HL-60 (cell line): ENCODE measurements around the gene MBD5.

Experiments
- DNase-seq, 2 experiments: peaks; one replicate each; pipeline ENCODE4 v3.0.0-alpha.2; 2010 to 2020; ENCODE audit warnings: low read depth in 1 of 2, low spot score in 1 of 2
- H3K27ac ChIP-seq: fragments of 250-450 bp; sonication (Bioruptor Pico); replicated peaks from 2 replicates; pipeline ENCODE4 v1.5.1; 2020; ENCODE audit warnings: mild to moderate bottlenecking, moderate library complexity
- H3K27me3 ChIP-seq: fragments of 250-450 bp; sonication (Bioruptor Pico); 2 replicates; pipeline ENCODE4 v1.5.1; 2021; ENCODE audit warnings: mild to moderate bottlenecking, moderate library complexity; ENCODE audit not compliant: insufficient read depth, poor library complexity, severe bottlenecking
- H3K4me3 ChIP-seq: replicated peaks from 2 replicates; pipeline ENCODE4 v1.5.1; 2011; ENCODE audit warnings: mild to moderate bottlenecking, control low read depth, low read length; ENCODE audit not compliant: insufficient read depth
- CTCF ChIP-seq: IDR thresholded peaks from one replicate; pipeline ENCODE4 v1.5.1; 2011; ENCODE audit warnings: low read length, control low read depth, inconsistent platforms; ENCODE audit not compliant: insufficient read depth
- GABPA ChIP-seq: IDR thresholded peaks from 2 replicates; pipeline ENCODE4 v1.6.1; 2012; ENCODE audit warnings: low read depth
- POLR2AphosphoS5 ChIP-seq: IDR thresholded peaks from 2 replicates; pipeline ENCODE4 v1.6.1; 2012; ENCODE audit warnings: low read depth
- REST ChIP-seq: IDR thresholded peaks from 2 replicates; pipeline ENCODE4 v1.6.1; 2012; ENCODE audit warnings: low read depth; ENCODE audit not compliant: insufficient replicate concordance
- SPI1 ChIP-seq: IDR thresholded peaks from 2 replicates; pipeline ENCODE4 v1.6.1; 2012; ENCODE audit warnings: low read depth, mild to moderate bottlenecking, borderline replicate concordance

MBD5 gene

GRCh38 chr2:148317598-148317997 lies 296.7 kb downstream of the MBD5 start:
- no peak overlapping the region for H3K27ac ChIP-seq
- H3K4me3 ChIP-seq: no peak overlapping the region
- TF ChIP-seq SPI1 (no peak), GABPA (no peak), CTCF (no peak), REST (no peak), POLR2AphosphoS5 (no peak)
- no peaks in the 10 kb centered on the region for H3K27me3 ChIP-seq
- no peak for DNase-seq

- Histone ChIP-seq H3K4me3 (no peak overlapping the region), H3K27ac (no peak overlapping the region), H3K27me3 (no peaks in the 10 kb centered on the region)
- no peak for DNase-seq
- no peak for TF ChIP-seq POLR2AphosphoS5
These were observed 317.6 kb downstream of the MBD5 start for GRCh38 chr2:148338541-148338940.

- DNase-seq: no peak
- H3K4me3 ChIP-seq: no peak overlapping the region
- no peak overlapping the region for H3K27ac ChIP-seq
- no peak for TF ChIP-seq SPI1
- no peak for TF ChIP-seq GABPA
- no peak for TF ChIP-seq POLR2AphosphoS5
- no peak for TF ChIP-seq CTCF
- no peak for TF ChIP-seq REST
- no peaks in the 10 kb centered on the region for H3K27me3 ChIP-seq
These were observed 321.2 kb downstream of the MBD5 start for GRCh38 chr2:148342086-148342485.

- H3K27me3 ChIP-seq: no peaks in the 10 kb centered on the region
- no peak overlapping the region for H3K27ac ChIP-seq
- TF ChIP-seq POLR2AphosphoS5: no peak
- TF ChIP-seq GABPA: no peak
- TF ChIP-seq REST: no peak
- no peak for TF ChIP-seq SPI1
- no peak for TF ChIP-seq CTCF
- no peak overlapping the region for H3K4me3 ChIP-seq
- DNase-seq: no peak
These were observed 329.3 kb downstream of the MBD5 start for GRCh38 chr2:148350199-148350598.
